22Rv1 (cell line): ENCODE results near the gene WWC1.

Experiments used
- CTCF ChIP-seq: fragments of 450-650 bp; IDR thresholded peaks from 2 replicates; pipeline ENCODE4 v1.5.1; 2017; ENCODE audit warnings: mild to moderate bottlenecking
- ZFX ChIP-seq: fragments of 450-650 bp; IDR thresholded peaks from 2 replicates; pipeline ENCODE4 v1.6.1; 2017; ENCODE audit warnings: antibody characterized with exemption, borderline replicate concordance

GRCh38 chr5:168307925-168308584, 16.6 kb downstream of the WWC1 start:
- no peak for TF ChIP-seq CTCF
- no peak for TF ChIP-seq ZFX
